Neural progenitor cell (in vitro differentiated cells): ENCODE results near the gene HAUS8. TPM values are rescaled to one million over a fixed set of nuclear protein-coding genes. Genes with fewer than 3 reads are reported as not detected.

Experiments used
- DNase-seq: peaks from one replicate; pipeline ENCODE4 v3.0.0-alpha.2; 2016; ENCODE audit warnings: low spot score
- H2AFZ ChIP-seq: fragments of 200-600 bp; sonication (generic); replicated peaks from 2 replicates; pipeline ENCODE4 v1.6.1; 2016; ENCODE audit warnings: antibody characterized with exemption
- H3F3A ChIP-seq: fragments of 200-600 bp; sonication (generic); 2 replicates; pipeline ENCODE4 v1.6.1; 2016; ENCODE audit warnings: antibody characterized with exemption, low read depth
- H3K27ac ChIP-seq: fragments of 200-600 bp; sonication (generic); 2 replicates; pipeline ENCODE4 v1.5.1; 2016; ENCODE audit warnings: mild to moderate bottlenecking
- H3K27me3 ChIP-seq: fragments of 200-600 bp; sonication (generic); 2 replicates; pipeline ENCODE4 v1.6.1; 2016; ENCODE audit warnings: mild to moderate bottlenecking, moderate library complexity
- H3K36me3 ChIP-seq: fragments of 200-600 bp; sonication (generic); 2 replicates; pipeline ENCODE4 v1.5.1; 2016
- H3K4me1 ChIP-seq: fragments of 200-600 bp; sonication (generic); 2 replicates; pipeline ENCODE4 v1.6.1; 2016; ENCODE audit warnings: mixed run types
- H3K4me2 ChIP-seq: fragments of 200-600 bp; sonication (generic); 2 replicates; pipeline ENCODE4 v1.6.1; 2016
- H3K4me3 ChIP-seq: fragments of 200-600 bp; sonication (generic); 2 replicates; pipeline ENCODE4 v1.5.1; 2016
- H3K79me2 ChIP-seq: fragments of 200-600 bp; sonication (generic); 2 replicates; pipeline ENCODE4 v1.6.1; 2016; ENCODE audit warnings: low read depth
- H3K9ac ChIP-seq: fragments of 200-600 bp; sonication (generic); 2 replicates; pipeline ENCODE4 v1.6.1; 2016
- H3K9me3 ChIP-seq: fragments of 200-600 bp; sonication (generic); 2 replicates; pipeline ENCODE4 v1.5.1; 2016; ENCODE audit warnings: low read depth
- H4K20me1 ChIP-seq: fragments of 200-600 bp; sonication (generic); 2 replicates; pipeline ENCODE4 v1.6.1; 2016; ENCODE audit warnings: low read depth
- H3K27ac Mint-ChIP-seq: 3 replicates; pipeline ENCODE4 v1.8.0; 2021; ENCODE audit warnings: mixed read lengths
- H3K27me3 Mint-ChIP-seq: 2 replicates; pipeline ENCODE4 v1.8.0; 2022; ENCODE audit warnings: low read depth, mild to moderate bottlenecking, inconsistent platforms, moderate library complexity, mixed read lengths; ENCODE audit not compliant: insufficient read depth
- H3K36me3 Mint-ChIP-seq: 3 replicates; pipeline ENCODE4 v1.8.0; 2021; ENCODE audit warnings: mixed read lengths
- H3K4me1 Mint-ChIP-seq: 3 replicates; pipeline ENCODE4 v1.8.0; 2021; ENCODE audit warnings: mixed read lengths
- H3K4me3 Mint-ChIP-seq: 3 replicates; pipeline ENCODE4 v1.8.0; 2021; ENCODE audit warnings: mild to moderate bottlenecking, moderate library complexity, mixed read lengths
- H3K9me3 Mint-ChIP-seq: 3 replicates; pipeline ENCODE4 v1.8.0; 2020; ENCODE audit warnings: mixed read lengths
- EZH2 ChIP-seq: fragments of 200-600 bp; sonication (generic); IDR thresholded peaks from 2 replicates; pipeline ENCODE4 v1.6.1; 2017; ENCODE audit warnings: antibody characterized with exemption, mild to moderate bottlenecking, moderate library complexity
- EZH2phosphoT487 ChIP-seq: fragments of 200-600 bp; sonication (generic); IDR thresholded peaks from 2 replicates; pipeline ENCODE4 v1.6.1; 2017; ENCODE audit warnings: antibody characterized with exemption
- total RNA-seq: library from RNA; depleted of rRNA; stranded (reverse); fragments of >200 nt; gene quantifications from 2 replicates; pipeline ENCODE4 v1.2.3, GENCODE V29; 2015; ENCODE audit warnings: low replicate concordance
- TF ChIP-seq, protein P1 (sequence below): fragments of 200-600 bp; sonication (generic); IDR thresholded peaks from 2 replicates; pipeline ENCODE4 v1.5.1; 2017; ENCODE audit warnings: antibody characterized with exemption, mild to moderate bottlenecking

HAUS8 gene
- total RNA-seq, 1 donor from 2014 or later, result 15.6 TPM

DNA sequence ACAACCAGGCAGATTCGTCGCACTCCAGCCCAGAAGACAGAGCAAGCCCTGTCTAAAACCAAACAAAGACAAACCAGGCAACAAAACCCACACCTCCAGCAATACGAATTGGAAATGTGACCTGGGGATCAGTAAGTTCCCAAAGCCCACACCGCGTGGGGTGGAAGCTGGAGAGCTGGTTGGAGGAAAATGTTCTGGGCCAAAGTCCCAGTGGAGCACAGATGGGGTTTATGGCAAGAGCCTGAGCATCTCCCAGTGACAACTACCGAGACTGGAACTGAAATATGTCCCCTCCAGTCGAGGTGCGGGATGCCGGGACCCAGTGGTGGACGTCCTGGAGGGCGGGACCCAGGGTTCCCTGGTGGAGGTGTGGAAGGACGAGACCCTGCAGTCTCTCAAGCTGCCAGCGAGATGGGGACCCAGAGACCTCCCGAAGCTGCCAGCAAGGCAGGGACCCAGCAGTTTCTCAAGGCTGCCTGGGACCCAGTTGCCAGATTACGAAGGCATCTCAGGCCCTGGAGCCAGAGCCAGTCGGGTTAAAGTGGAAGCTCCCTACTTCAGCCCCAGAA lies 26.3 kb downstream of the HAUS8 start:
- no peak overlapping the region for H3K4me3 Mint-ChIP-seq
- peaks cover 12% of the 10 kb centered on the region for H3K27me3 Mint-ChIP-seq
- H3K27ac Mint-ChIP-seq, result no peak overlapping the region
- no peak overlapping the region for H3K4me2 ChIP-seq
- TF ChIP-seq, protein P1, sequence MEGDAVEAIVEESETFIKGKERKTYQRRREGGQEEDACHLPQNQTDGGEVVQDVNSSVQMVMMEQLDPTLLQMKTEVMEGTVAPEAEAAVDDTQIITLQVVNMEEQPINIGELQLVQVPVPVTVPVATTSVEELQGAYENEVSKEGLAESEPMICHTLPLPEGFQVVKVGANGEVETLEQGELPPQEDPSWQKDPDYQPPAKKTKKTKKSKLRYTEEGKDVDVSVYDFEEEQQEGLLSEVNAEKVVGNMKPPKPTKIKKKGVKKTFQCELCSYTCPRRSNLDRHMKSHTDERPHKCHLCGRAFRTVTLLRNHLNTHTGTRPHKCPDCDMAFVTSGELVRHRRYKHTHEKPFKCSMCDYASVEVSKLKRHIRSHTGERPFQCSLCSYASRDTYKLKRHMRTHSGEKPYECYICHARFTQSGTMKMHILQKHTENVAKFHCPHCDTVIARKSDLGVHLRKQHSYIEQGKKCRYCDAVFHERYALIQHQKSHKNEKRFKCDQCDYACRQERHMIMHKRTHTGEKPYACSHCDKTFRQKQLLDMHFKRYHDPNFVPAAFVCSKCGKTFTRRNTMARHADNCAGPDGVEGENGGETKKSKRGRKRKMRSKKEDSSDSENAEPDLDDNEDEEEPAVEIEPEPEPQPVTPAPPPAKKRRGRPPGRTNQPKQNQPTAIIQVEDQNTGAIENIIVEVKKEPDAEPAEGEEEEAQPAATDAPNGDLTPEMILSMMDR, result no peak
- no peak for TF ChIP-seq EZH2phosphoT487
- no peak for TF ChIP-seq EZH2
- H3K79me2 ChIP-seq, result no peaks in the 10 kb centered on the region
- no peak overlapping the region for H3K9ac ChIP-seq
- no peak overlapping the region for H2AFZ ChIP-seq
- peaks cover 35% of the 10 kb centered on the region for H3K4me1 Mint-ChIP-seq
- no peak overlapping the region for H3K27ac ChIP-seq
- H3K9me3 ChIP-seq, result no peaks in the 10 kb centered on the region
- peaks cover 17% of the 10 kb centered on the region for H3K36me3 Mint-ChIP-seq
- no peak overlapping the region for H3K4me3 ChIP-seq
- H3F3A ChIP-seq, result peaks cover 29% of the 10 kb centered on the region
- peaks cover 20% of the 10 kb centered on the region for H3K4me1 ChIP-seq
- peaks cover 5% of the 10 kb centered on the region for H3K36me3 ChIP-seq
- H3K27me3 ChIP-seq, result no peaks in the 10 kb centered on the region
- peaks cover 3% of the 10 kb centered on the region for H4K20me1 ChIP-seq
- no peaks in the 10 kb centered on the region for H3K9me3 Mint-ChIP-seq
- no peak for DNase-seq

DNA sequence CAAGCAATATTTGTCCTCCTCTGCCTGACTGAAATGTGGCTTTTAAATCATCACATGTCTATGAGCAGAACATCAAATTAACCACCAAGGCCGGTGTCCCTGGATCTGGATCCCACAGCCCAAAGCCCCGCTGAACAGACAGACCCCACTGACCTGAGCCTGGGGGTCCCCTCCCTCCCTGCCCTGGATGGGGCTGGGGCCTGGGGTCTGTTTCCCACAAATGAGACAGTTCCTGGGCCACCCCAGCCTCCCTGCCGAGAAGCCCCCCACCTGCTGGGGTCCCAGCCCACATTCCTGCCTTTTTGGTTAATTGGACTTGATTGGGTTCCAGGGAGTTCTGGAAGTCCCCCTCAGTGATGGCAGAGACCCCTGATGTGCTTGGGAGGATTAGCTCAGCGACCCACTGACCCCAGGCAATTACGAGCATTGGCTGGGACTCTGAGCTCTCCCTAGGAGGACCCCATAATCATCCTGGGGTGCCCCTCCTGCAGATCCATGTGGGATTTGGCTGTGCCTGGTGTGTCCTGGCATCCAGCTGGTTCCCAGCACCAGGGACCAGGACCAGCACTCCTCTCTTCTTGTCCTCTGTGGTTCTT lies 29.2 kb downstream of the HAUS8 start:
- Mint-ChIP-seq H3K36me3 (peaks cover 6% of the 10 kb centered on the region), H3K4me3 (no peak overlapping the region), H3K4me1 (peaks cover 39% of the 10 kb centered on the region), H3K27ac (peak overlapping the region; percentile 24), H3K9me3 (no peaks in the 10 kb centered on the region), H3K27me3 (peaks cover 12% of the 10 kb centered on the region)
- Histone ChIP-seq H3K9me3 (no peaks in the 10 kb centered on the region), H3K27me3 (no peaks in the 10 kb centered on the region), H3K4me3 (no peak overlapping the region), H3K79me2 (no peaks in the 10 kb centered on the region), H3K27ac (peak overlapping the region; percentile 44), H4K20me1 (no peaks in the 10 kb centered on the region), H2AFZ (no peak overlapping the region), H3K36me3 (peaks cover 2% of the 10 kb centered on the region), H3K4me1 (peaks cover 38% of the 10 kb centered on the region), H3K4me2 (peak overlapping the region; percentile 58), H3K9ac (no peak overlapping the region), H3F3A (peaks cover 47% of the 10 kb centered on the region)
- TF ChIP-seq EZH2phosphoT487, result no peak
- DNase-seq, result peak; percentile 30

DNA sequence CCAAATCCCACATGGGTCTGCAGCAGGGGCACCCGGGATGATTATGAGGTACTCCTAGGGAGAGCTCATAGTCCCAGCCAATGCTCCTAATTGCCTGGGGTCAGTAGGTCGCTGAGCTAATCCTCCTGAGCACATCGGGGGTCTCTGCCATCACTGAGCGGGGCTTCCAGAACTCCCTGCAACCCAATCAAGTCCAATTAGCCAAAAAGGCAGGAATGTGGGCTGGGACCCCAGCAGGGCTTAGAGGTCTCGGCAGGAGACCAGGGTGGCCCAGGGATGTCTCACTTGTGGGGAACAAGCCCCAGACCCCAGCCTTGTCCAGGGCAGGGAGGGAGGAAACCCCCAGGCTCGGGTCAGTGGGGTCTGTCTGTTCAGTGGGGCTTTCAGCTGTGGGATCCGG lies 31.5 kb downstream of the HAUS8 start:
- peak; percentile 79 for DNase-seq
- Histone ChIP-seq H4K20me1 (no peaks in the 10 kb centered on the region), H3K27ac (peak overlapping the region; percentile 54), H3K79me2 (no peaks in the 10 kb centered on the region), H3K4me2 (peak overlapping the region; percentile 65), H3K4me1 (peaks cover 37% of the 10 kb centered on the region), H3K9ac (no peak overlapping the region), H3F3A (peaks cover 47% of the 10 kb centered on the region), H3K9me3 (no peaks in the 10 kb centered on the region), H3K4me3 (no peak overlapping the region), H3K36me3 (no peaks in the 10 kb centered on the region), H2AFZ (no peak overlapping the region), H3K27me3 (no peaks in the 10 kb centered on the region)
- Mint-ChIP-seq H3K27me3 (peaks cover 16% of the 10 kb centered on the region), H3K9me3 (no peaks in the 10 kb centered on the region), H3K27ac (no peak overlapping the region), H3K4me3 (no peak overlapping the region), H3K4me1 (peaks cover 28% of the 10 kb centered on the region), H3K36me3 (peaks cover 2% of the 10 kb centered on the region)
- TF ChIP-seq, protein P1, result no peak

DNA sequence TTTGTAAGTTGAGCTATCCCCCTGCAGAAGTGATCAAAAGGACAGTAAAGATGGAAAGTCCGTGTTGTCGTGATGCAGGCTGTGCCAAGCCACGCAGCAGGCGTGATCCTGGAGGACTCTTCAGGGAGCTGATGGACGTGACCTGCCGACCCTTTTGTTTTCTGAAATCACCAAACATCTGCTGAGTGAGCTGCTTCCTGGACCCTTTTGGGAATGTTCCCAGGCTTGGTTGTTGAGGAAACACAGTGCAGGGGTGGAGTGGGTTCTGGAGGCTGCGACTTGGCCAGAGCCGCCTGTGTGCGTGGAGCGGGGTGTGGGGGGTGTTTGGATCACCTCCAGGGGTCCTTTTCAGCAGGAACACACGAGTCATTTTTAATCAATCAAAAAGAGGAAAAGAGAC lies 33.3 kb downstream of the HAUS8 start:
- Mint-ChIP-seq H3K4me3 (no peak overlapping the region), H3K36me3 (no peaks in the 10 kb centered on the region), H3K27ac (no peak overlapping the region), H3K9me3 (no peaks in the 10 kb centered on the region), H3K4me1 (peaks cover 28% of the 10 kb centered on the region), H3K27me3 (peaks cover 19% of the 10 kb centered on the region)
- H2AFZ ChIP-seq, result no peak overlapping the region
- no peaks in the 10 kb centered on the region for H3K9me3 ChIP-seq
- H3K4me1 ChIP-seq, result peaks cover 37% of the 10 kb centered on the region
- no peaks in the 10 kb centered on the region for H3K36me3 ChIP-seq
- no peak overlapping the region for H3K9ac ChIP-seq
- DNase-seq, result no peak
- no peaks in the 10 kb centered on the region for H3K27me3 ChIP-seq
- peak overlapping the region; percentile 54 for H3K4me2 ChIP-seq
- TF ChIP-seq EZH2 (no peak), EZH2phosphoT487 (no peak)
- TF ChIP-seq, protein P1, result no peak
- H3K79me2 ChIP-seq, result no peaks in the 10 kb centered on the region
- H4K20me1 ChIP-seq, result no peaks in the 10 kb centered on the region
- H3K27ac ChIP-seq, result peak overlapping the region; percentile 67
- peaks cover 44% of the 10 kb centered on the region for H3F3A ChIP-seq
- H3K4me3 ChIP-seq, result no peak overlapping the region
